Activated CD8-positive, alpha-beta T cell treated with anti-CD3 and anti-CD28 coated beads, Interleukin-2, amount 10 ng/mL, durations not matched to agents 7 days and 5 days (primary cell): ENCODE measurements around the gene PLIN5. TPM values are rescaled to one million over a fixed set of nuclear protein-coding genes. Genes with fewer than 3 reads are reported as not detected.
A peak's percentile ranks its signal among the peaks of the same experiment; 100 is the strongest.

Source experiments
- ATAC-seq: fragments of 150-1000 bp; cut with Tn5 transposase; one replicate; pipeline ENCODE4 v1.10.0; 2021; ENCODE audit warnings: moderate library complexity
- CTCF ChIA-PET: fragments of 350-600 bp; sonication (Branson Sonifier 250); formaldehyde crosslinking; loops from one replicate; lab custom pipeline; 2021; ENCODE audit warnings: antibody characterized with exemption; lab: Charles Lee
- POLR2A ChIA-PET: fragments of 350-600 bp; sonication (Branson Sonifier 250); formaldehyde crosslinking; loops from one replicate; lab custom pipeline; 2021; ENCODE audit warnings: antibody characterized with exemption; lab: Charles Lee
- DNase-seq: peaks from one replicate; pipeline ENCODE4 v3.0.0-alpha.2; 2020
- H3K27ac Mint-ChIP-seq: one replicate; pipeline ENCODE4 v1.8.0; 2021; ENCODE audit warnings: mild to moderate bottlenecking, mixed read lengths
- H3K27me3 Mint-ChIP-seq: one replicate; pipeline ENCODE4 v1.8.0; 2021; ENCODE audit warnings: low read depth, mixed read lengths
- H3K36me3 Mint-ChIP-seq: one replicate; pipeline ENCODE4 v1.8.0; 2021; ENCODE audit warnings: low read depth, mixed read lengths
- H3K4me1 Mint-ChIP-seq: one replicate; pipeline ENCODE4 v1.8.0; 2021; ENCODE audit warnings: low read depth, mixed read lengths
- H3K4me3 Mint-ChIP-seq: one replicate; pipeline ENCODE4 v1.8.0; 2021; ENCODE audit warnings: mild to moderate bottlenecking, mixed read lengths
- H3K9me3 Mint-ChIP-seq: one replicate; pipeline ENCODE4 v1.8.0; 2022; ENCODE audit warnings: mixed read lengths; ENCODE audit not compliant: insufficient read depth
- total RNA-seq, 2 experiments: library from RNA; stranded (reverse); gene quantifications; one replicate each; pipeline ENCODE4 v1.2.3, GENCODE V29; 2021

Gene PLIN5
- total RNA-seq, 2 experiments from 2014 or later = not detected

DNA sequence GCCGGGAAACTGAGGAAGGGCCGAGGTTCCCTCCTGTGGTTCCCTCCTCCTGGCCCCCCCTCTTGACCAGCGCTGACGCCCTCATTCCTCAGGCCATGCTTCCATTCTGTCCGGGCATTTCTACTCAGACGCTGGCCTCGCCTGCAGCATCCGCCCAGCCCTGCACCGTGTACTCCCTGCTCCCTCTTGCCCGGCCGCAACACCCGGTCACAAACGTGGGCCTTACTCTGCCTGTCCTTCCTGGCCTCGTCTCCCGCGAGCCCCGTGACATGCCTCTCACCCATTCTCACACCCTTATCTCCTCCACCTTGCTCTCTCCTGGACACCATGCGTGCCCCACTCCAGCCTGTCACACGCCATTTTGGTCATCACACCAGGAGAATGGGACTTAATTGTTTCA is 51.6 kb downstream of the PLIN5 start:
- no peak overlapping the region for H3K4me3 Mint-ChIP-seq
- ATAC-seq (no peak), DNase-seq (no peak)
- H3K9me3 Mint-ChIP-seq = no peaks in the 10 kb centered on the region
- POLR2A ChIA-PET = no interaction called here
- CTCF ChIA-PET = no interaction called here
- H3K27me3 Mint-ChIP-seq = no peaks in the 10 kb centered on the region
- H3K27ac Mint-ChIP-seq = no peak overlapping the region
- peaks cover 16% of the 10 kb centered on the region for H3K36me3 Mint-ChIP-seq
- no peaks in the 10 kb centered on the region for H3K4me1 Mint-ChIP-seq

GRCh38 chr19:4482721-4483364 is 52.2 kb downstream of the PLIN5 start:
- H3K27me3 Mint-ChIP-seq = no peaks in the 10 kb centered on the region
- ATAC-seq = no peak
- no peak overlapping the region for H3K27ac Mint-ChIP-seq
- H3K9me3 Mint-ChIP-seq = no peaks in the 10 kb centered on the region
- H3K4me1 Mint-ChIP-seq = no peaks in the 10 kb centered on the region
- H3K36me3 Mint-ChIP-seq = peaks cover 15% of the 10 kb centered on the region
- POLR2A ChIA-PET = no interaction called here
- H3K4me3 Mint-ChIP-seq = no peak overlapping the region
- no peak for DNase-seq
- CTCF ChIA-PET = no interaction called here

DNA sequence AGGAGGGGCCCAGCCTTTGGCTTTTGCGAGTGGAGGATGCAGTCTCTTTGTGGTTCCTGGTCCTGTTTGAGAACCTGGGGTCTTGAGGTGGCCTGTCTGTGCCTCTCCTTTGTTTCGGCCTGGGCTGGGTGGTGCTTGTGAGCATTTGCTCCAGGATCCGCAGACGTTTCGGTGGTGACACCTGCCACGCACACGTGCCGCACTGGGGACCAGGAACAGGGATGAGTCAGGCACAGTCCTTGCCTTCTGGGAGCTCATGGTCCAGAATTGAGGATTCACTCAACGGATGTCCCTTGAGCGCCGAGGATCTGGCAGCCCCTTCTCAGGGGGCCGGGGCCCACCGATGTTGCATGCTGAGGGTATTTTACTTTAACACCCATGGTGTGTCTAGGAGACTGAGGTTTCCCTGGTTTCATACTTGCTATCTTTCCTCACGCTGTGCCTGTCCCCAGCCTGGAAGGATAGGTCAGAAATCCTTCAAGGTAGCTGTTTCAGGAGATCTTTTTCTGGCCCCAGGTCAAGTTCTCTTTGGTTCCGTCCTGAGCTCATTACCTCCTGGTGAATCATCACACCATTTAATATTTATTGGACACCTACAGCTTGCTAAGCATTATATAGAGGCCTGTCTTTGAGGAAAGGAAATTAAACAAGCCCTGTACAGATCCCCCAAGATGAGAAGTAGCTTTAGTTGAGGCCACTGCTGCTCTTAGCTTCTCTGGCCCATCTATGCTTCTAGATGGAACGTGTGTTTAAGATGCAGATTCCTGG is 57.8 kb downstream of the PLIN5 start:
- POLR2A ChIA-PET = no interaction called here
- ATAC-seq (no peak), DNase-seq (no peak)
- H3K27ac Mint-ChIP-seq = no peak overlapping the region
- no peaks in the 10 kb centered on the region for H3K27me3 Mint-ChIP-seq
- CTCF ChIA-PET = interaction anchor here (0.9 to 1.2 kb wide), 2 partner anchors 48 to 159 kb away, joined by 3 read pairs; no protein-coding TSS in a partner anchor
- H3K4me3 Mint-ChIP-seq = no peak overlapping the region
- peaks cover 21% of the 10 kb centered on the region for H3K4me1 Mint-ChIP-seq
- H3K36me3 Mint-ChIP-seq = peaks cover 8% of the 10 kb centered on the region
- no peaks in the 10 kb centered on the region for H3K9me3 Mint-ChIP-seq

GRCh38 chr19:4474514-4475022 is 60.5 kb downstream of the PLIN5 start:
- CTCF ChIA-PET = interaction anchor here (0.6 to 1.7 kb wide), 3 partner anchors 20 to 130 kb away, joined by 3 to 5 read pairs (median 3); no protein-coding TSS in a partner anchor
- peaks cover 6% of the 10 kb centered on the region for H3K36me3 Mint-ChIP-seq
- DNase-seq (peak; percentile 42), ATAC-seq (no peak)
- peaks cover 29% of the 10 kb centered on the region for H3K4me1 Mint-ChIP-seq
- H3K4me3 Mint-ChIP-seq = peak overlapping the region; percentile 79
- H3K9me3 Mint-ChIP-seq = no peaks in the 10 kb centered on the region
- peak overlapping the region; percentile 65 for H3K27ac Mint-ChIP-seq
- no peaks in the 10 kb centered on the region for H3K27me3 Mint-ChIP-seq
- POLR2A ChIA-PET = no interaction called here

DNA sequence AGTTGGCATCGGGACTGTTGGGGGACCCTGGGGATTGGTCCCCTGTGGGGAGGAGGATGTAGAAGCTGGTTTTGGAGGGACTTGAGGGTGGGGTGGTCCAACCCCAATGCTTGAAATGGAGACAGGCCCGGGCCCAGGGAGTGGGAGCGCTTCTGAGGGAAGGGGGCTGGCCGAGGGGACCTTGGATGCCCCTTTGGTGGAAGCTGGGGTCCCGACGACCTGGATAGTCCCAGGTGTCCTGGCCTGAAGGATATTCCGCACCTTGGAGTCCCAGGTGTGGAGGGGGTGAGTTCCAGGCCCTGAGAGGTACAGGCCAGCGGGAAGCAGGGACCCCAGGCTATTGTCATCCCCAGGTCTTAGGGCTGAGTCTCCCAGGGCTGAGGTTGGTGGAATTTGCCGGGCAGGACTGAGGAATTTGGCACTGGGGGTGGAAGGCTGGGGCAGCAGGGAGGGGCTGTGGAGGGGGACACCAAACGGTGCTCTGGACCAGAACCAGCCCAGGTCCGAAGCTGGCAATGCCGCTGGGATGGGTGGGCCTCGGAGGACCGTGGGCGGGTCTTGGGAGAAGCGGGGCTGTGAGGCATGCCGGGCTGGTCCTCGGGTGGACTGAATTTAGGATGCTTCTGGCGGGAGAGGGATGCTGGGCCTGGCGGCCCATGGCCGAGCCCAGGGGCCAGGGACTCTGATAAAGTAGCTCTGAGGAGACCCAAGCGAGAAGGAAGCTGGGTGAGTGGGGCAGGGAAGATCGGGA is 61.1 kb downstream of the PLIN5 start:
- H3K4me1 Mint-ChIP-seq = peaks cover 29% of the 10 kb centered on the region
- ChIA-PET CTCF (interaction anchor here (1.7 kb wide), 1 partner anchor 49 kb away, joined by 5 read pairs; no protein-coding TSS in a partner anchor), POLR2A (no interaction called here)
- peaks cover 6% of the 10 kb centered on the region for H3K36me3 Mint-ChIP-seq
- ATAC-seq (no peak), DNase-seq (no peak)
- peak overlapping the region; percentile 65 for H3K27ac Mint-ChIP-seq
- H3K27me3 Mint-ChIP-seq = no peaks in the 10 kb centered on the region
- peak overlapping the region; percentile 79 for H3K4me3 Mint-ChIP-seq
- no peaks in the 10 kb centered on the region for H3K9me3 Mint-ChIP-seq

GRCh38 chr19:4473011-4473762 is 61.8 kb downstream of the PLIN5 start:
- Mint-ChIP-seq H3K4me1 (peaks cover 29% of the 10 kb centered on the region), H3K4me3 (peak overlapping the region; percentile 79), H3K36me3 (peaks cover 6% of the 10 kb centered on the region), H3K27me3 (no peaks in the 10 kb centered on the region), H3K9me3 (no peaks in the 10 kb centered on the region), H3K27ac (peak overlapping the region; percentile 61)
- no peak for ATAC-seq
- DNase-seq = no peak
- ChIA-PET POLR2A (interaction anchor here (0.7 kb wide), 2 partner anchors 53 to 925 kb away, joined by 4 read pairs; no protein-coding TSS in a partner anchor), CTCF (no interaction called here)

Other genes with a start within 250 kb of the PLIN5 start
- 10 to 100 TPM; 35.9 to 39.5 TPM for gene TMIGD2, start 232.8 kb downstream of the PLIN5 start, total RNA-seq
- 10 to 100 TPM; 26.7 to 27.7 TPM for gene FSD1, start 230.6 kb downstream of the PLIN5 start, total RNA-seq
- gene STAP2, start 196.4 kb downstream of the PLIN5 start, total RNA-seq = 10 to 100 TPM; 14.3 to 16.5 TPM
- gene MPND, start 191.7 kb downstream of the PLIN5 start, total RNA-seq = 10 to 100 TPM; 26.0 to 27.6 TPM
- gene SH3GL1, start 134.7 kb downstream of the PLIN5 start, total RNA-seq = 10 to 100 TPM; 65.1 to 67.9 TPM
- 100 to 1,000 TPM in 1 of 2 experiments, 10 to 100 TPM in 1; 95.3 to 104 TPM for gene CHAF1A, start 132.6 kb downstream of the PLIN5 start, total RNA-seq
- 10 to 100 TPM; 34.1 to 36.6 TPM for gene UBXN6, start 77.4 kb downstream of the PLIN5 start, total RNA-seq
- 10 to 100 TPM; 53.9 to 57.6 TPM for gene HDGFL2, start 62.9 kb downstream of the PLIN5 start, total RNA-seq
- gene PLIN4, start 16.7 kb downstream of the PLIN5 start, total RNA-seq = not detected
- not detected for gene LRG1, start 4.8 kb upstream of the PLIN5 start, total RNA-seq
- gene SEMA6B, start 24.5 kb upstream of the PLIN5 start, total RNA-seq = not detected
- gene TNFAIP8L1, start 104.3 kb upstream of the PLIN5 start, total RNA-seq = 10 to 100 TPM; 19.4 to 20.2 TPM
- 10 to 100 TPM; 49.6 to 54.9 TPM for gene MYDGF, start 135.1 kb upstream of the PLIN5 start, total RNA-seq
- 100 to 1,000 TPM in 1 of 2 experiments, 10 to 100 TPM in 1; 99.2 to 103 TPM for gene DPP9, start 188.6 kb upstream of the PLIN5 start, total RNA-seq